Activated naive CD8-positive, alpha-beta T cell treated with anti-CD3 and anti-CD28 coated beads, Interleukin-2, amount 10 ng/mL, durations not matched to agents 7 days and 5 days (primary cell): ENCODE measurements around the gene TM6SF1. TPM values are rescaled to one million over a fixed set of nuclear protein-coding genes. Genes with fewer than 3 reads are reported as not detected.
"Not testable (repeated sequence)": the region's sequence is repeated elsewhere in the genome, so short reads cannot be mapped to it uniquely, and the experiment has no call there.

ENCODE experiments used
- ATAC-seq: fragments of 150-1000 bp; cut with Tn5 transposase; one replicate; pipeline ENCODE4 v1.10.0; 2021; ENCODE audit warnings: low read depth, moderate library complexity
- POLR2A ChIA-PET: fragments of 350-600 bp; sonication (Branson Sonifier 250); formaldehyde crosslinking; loops from one replicate; lab custom pipeline; 2021; ENCODE audit warnings: antibody characterized with exemption; lab: Charles Lee
- DNase-seq: peaks from one replicate; pipeline ENCODE4 v3.0.0; 2021
- H3K27ac Mint-ChIP-seq: one replicate; pipeline ENCODE4 v1.8.0; 2022; ENCODE audit warnings: mild to moderate bottlenecking, mixed read lengths
- H3K27me3 Mint-ChIP-seq: one replicate; pipeline ENCODE4 v1.8.0; 2022; ENCODE audit warnings: mild to moderate bottlenecking, moderate library complexity, mixed read lengths
- H3K36me3 Mint-ChIP-seq: one replicate; pipeline ENCODE4 v1.8.0; 2021; ENCODE audit warnings: mild to moderate bottlenecking, mixed read lengths
- H3K4me1 Mint-ChIP-seq: one replicate; pipeline ENCODE4 v1.8.0; 2021; ENCODE audit warnings: mixed read lengths
- H3K4me3 Mint-ChIP-seq: one replicate; pipeline ENCODE4 v1.8.0; 2022; ENCODE audit warnings: mild to moderate bottlenecking, moderate library complexity, mixed read lengths
- H3K9me3 Mint-ChIP-seq: one replicate; pipeline ENCODE4 v1.8.0; 2021; ENCODE audit warnings: mixed read lengths
- total RNA-seq, 2 experiments: library from RNA; stranded (reverse); gene quantifications; one replicate each; pipeline ENCODE4 v1.2.3, GENCODE V29; 2021

Gene TM6SF1
- total RNA-seq, 2 experiments from 2014 or later = 14.3 to 16.3 TPM

DNA sequence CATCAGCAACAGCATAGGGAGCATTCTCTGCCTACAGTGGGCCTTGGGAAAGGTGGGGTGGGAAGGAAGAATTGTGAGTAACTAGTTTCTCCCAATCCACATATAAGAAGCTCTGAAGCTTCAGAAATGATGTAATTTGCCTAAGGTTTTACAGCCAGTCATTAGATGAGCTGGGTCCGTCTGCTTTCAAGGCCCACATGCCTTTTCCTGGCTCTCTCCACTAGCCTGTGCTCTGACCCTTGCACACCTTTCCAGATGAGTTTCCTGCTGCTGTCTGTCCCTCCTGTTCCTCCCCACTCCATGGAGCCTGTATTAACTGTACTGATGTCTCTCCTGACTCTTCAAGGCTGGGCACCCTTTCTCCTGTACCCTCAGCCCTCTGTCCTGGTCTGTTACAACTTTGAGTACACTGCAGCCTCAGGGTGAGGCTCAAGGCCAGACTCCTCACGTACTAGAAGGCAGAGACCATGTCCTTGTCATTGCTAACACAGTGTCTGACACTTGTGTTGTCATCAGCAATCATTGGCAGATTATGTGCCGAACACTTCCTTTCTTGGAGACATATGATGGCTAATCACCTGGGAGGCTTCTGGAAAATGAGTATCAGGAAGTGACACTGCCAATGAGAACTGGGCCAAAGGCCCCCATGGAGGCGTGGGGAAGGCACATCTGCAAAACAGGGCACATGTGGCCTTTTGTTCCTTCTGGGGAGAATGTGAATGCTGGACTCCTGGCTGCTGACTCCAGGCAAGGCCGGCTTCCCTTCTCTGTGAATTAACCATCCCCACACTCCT lies 6.6 kb downstream of the TM6SF1 start:
- Mint-ChIP-seq H3K27me3 (no peaks in the 10 kb centered on the region), H3K4me3 (no peak overlapping the region), H3K36me3 (peaks cover 42% of the 10 kb centered on the region), H3K27ac (no peak overlapping the region), H3K4me1 (peaks cover 26% of the 10 kb centered on the region), H3K9me3 (peaks cover 3% of the 10 kb centered on the region)
- no peak for DNase-seq
- POLR2A ChIA-PET = interaction anchor here (0.7 kb wide), 1 partner anchor 25 kb away, joined by 3 read pairs; no protein-coding TSS in a partner anchor
- no peak for ATAC-seq

DNA sequence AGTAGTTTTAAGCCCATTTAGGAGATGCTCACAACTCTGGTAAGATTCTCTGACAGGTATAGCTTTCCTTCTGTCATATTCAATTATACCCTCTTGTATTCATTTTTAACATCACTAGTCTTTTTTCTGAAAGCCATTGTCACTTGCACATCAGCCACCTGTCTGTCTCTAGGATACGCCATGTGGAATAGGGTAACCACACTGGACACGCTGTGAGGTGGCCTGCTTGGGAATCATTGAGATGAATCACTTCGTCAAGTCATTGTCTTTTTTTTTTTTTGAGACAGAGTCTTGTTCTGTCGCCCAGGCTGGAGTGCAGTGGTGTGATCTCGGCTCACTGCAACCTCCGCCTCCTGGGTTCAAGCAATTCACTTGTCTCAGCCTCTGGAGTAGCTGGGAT lies 7.4 kb downstream of the TM6SF1 start:
- Mint-ChIP-seq H3K9me3 (peaks cover 3% of the 10 kb centered on the region), H3K27ac (no peak overlapping the region), H3K36me3 (peaks cover 45% of the 10 kb centered on the region), H3K4me1 (peaks cover 18% of the 10 kb centered on the region), H3K27me3 (no peaks in the 10 kb centered on the region), H3K4me3 (no peak overlapping the region)
- no peak for DNase-seq
- POLR2A ChIA-PET = interaction anchor here (0.7 kb wide), 1 partner anchor 24 kb away, joined by 3 read pairs; no protein-coding TSS in a partner anchor
- ATAC-seq = no peak

GRCh38 chr15:83115410-83115809 lies 8.0 kb downstream of the TM6SF1 start:
- ATAC-seq = no peak
- POLR2A ChIA-PET = no interaction called here
- H3K4me3 Mint-ChIP-seq = no peak overlapping the region

DNA sequence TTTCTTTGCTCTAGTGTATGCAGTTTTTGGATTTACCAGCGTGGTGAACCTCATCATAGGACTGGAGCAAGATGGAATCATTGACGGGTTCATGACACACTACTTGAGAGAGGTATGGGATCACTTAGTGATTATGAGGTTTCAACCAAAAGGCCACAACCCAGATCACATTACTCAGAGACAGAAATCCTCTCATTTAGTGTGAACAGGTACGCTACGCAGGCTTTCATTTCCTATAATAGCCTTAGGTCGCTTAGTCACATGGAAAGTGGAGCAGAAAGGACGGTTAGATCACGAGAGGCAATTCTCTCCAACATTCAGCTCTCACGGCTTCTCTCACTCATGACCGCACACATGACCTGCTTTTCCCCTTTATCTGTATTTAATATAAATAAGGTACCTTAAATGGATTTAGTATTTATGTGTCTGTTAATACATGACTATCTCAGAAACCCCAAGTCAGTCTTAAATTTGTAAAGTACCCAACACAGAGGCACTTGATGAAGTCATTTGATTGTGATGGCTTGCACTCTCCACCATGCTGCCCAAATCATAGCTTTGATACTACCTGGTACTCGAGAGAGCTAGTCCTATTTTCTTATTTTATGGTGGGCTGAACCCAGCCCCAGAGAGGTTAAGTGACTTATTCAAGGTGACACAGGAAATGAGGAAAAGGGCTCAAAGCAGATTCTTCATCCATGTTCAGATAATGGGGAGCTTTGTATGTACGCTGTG lies 8.6 kb downstream of the TM6SF1 start:
- no peak for ATAC-seq
- no peak overlapping the region for H3K27ac Mint-ChIP-seq
- no peak overlapping the region for H3K4me3 Mint-ChIP-seq
- H3K9me3 Mint-ChIP-seq = peaks cover 3% of the 10 kb centered on the region
- POLR2A ChIA-PET = no interaction called here
- peaks cover 43% of the 10 kb centered on the region for H3K36me3 Mint-ChIP-seq
- H3K4me1 Mint-ChIP-seq = peaks cover 12% of the 10 kb centered on the region
- H3K27me3 Mint-ChIP-seq = no peaks in the 10 kb centered on the region
- DNase-seq = no peak

More at GRCh38 chr15:83115410-83115809, 8.0 kb downstream of the TM6SF1 start:
- Mint-ChIP-seq H3K9me3 (peaks cover 3% of the 10 kb centered on the region), H3K4me1 (peaks cover 13% of the 10 kb centered on the region), H3K27ac (no peak overlapping the region), H3K27me3 (no peaks in the 10 kb centered on the region), H3K36me3 (peaks cover 44% of the 10 kb centered on the region)
- no peak for DNase-seq

DNA sequence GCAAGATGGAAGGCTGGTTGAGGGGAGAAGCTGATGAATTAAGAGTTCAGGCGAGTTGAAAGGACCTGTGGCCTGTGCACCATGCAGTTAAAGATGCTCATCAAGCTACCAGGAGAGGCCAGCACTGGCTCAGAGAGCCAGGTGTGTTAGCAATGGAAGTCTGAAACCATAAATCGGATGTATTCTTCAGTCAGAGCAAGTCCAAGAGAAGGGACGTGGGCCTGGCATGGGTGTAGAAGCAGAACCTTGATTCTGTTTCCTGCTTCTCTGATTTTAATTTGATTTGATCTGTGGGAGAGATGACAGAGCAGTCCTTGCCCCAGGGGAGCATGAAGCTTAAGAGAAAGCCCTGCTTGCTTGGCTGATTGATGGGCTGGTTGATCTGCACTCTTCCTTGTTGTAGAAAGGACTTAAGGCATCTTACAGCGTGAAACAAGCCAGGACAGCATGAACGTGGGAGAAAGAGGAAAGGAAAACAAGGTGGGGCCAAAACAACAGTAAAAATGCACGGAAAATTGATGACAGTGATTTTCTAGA lies 10.9 kb downstream of the TM6SF1 start:
- Mint-ChIP-seq H3K36me3 (peaks cover 44% of the 10 kb centered on the region), H3K9me3 (no peaks in the 10 kb centered on the region), H3K27me3 (no peaks in the 10 kb centered on the region), H3K4me1 (no peaks in the 10 kb centered on the region), H3K4me3 (no peak overlapping the region), H3K27ac (no peak overlapping the region)
- ATAC-seq (no peak), DNase-seq (no peak)
- POLR2A ChIA-PET = no interaction called here

DNA sequence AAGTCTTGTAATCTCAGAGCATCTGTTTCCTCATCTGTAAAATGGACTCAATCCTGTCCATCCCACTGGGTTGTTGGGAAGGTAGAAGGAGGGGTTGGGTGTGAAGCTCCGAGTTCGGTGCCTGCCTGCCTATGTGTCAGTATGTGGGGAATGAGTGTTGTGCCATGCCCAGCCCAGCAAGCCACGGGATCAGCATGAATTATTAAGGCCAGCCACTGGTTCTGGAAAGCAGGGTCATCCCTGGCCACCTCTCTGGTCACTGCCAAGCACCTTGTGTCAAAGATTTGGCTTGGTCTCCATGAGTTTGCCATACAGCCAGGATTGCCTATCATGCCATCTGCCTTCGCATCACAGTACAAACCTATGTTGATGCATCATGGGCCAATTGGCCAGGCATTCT lies 11.5 kb downstream of the TM6SF1 start:
- Mint-ChIP-seq H3K27me3 (no peaks in the 10 kb centered on the region), H3K27ac (no peak overlapping the region), H3K9me3 (no peaks in the 10 kb centered on the region), H3K4me3 (no peak overlapping the region), H3K36me3 (peaks cover 42% of the 10 kb centered on the region), H3K4me1 (no peaks in the 10 kb centered on the region)
- POLR2A ChIA-PET = no interaction called here
- no peak for ATAC-seq
- DNase-seq = no peak

- Mint-ChIP-seq H3K4me1 (no peaks in the 10 kb centered on the region), H3K36me3 (peaks cover 37% of the 10 kb centered on the region), H3K4me3 (no peak overlapping the region), H3K9me3 (no peaks in the 10 kb centered on the region), H3K27me3 (no peaks in the 10 kb centered on the region), H3K27ac (no peak overlapping the region)
- DNase-seq = no peak
- POLR2A ChIA-PET = no interaction called here
- ATAC-seq = no peak
Observed at GRCh38 chr15:83119968-83120581, 12.6 kb downstream of the TM6SF1 start.

DNA sequence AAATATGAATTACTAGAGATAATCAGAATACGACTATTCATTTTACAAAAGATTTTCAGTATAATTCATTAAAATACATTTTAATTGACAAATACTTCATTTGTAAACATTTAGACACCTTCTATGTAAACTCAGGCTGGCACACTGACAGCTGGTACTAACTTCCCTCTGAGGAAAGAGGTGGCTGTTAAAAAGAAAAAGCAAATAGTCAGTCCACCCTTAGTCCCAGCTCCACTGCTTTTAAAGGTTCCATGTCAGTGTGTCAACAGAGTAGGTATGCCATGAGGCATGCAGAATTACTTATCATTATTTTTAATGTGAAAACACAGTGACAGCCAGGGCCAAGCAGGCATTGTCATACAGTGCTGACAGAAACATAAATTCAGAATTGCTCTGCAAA lies 16.1 kb downstream of the TM6SF1 start:
- Mint-ChIP-seq H3K27me3 (no peaks in the 10 kb centered on the region), H3K9me3 (no peaks in the 10 kb centered on the region), H3K36me3 (peaks cover 40% of the 10 kb centered on the region), H3K4me1 (peaks cover 8% of the 10 kb centered on the region), H3K27ac (no peak overlapping the region), H3K4me3 (no peak overlapping the region)
- DNase-seq (no peak), ATAC-seq (no peak)
- POLR2A ChIA-PET = no interaction called here

- Mint-ChIP-seq H3K27me3 (no peaks in the 10 kb centered on the region), H3K36me3 (peaks cover 30% of the 10 kb centered on the region), H3K4me3 (no peak overlapping the region), H3K9me3 (no peaks in the 10 kb centered on the region), H3K4me1 (peaks cover 8% of the 10 kb centered on the region), H3K27ac (no peak overlapping the region)
- POLR2A ChIA-PET = interaction anchor here (1.3 kb wide), 1 partner anchor 19 kb away, joined by 4 read pairs; no protein-coding TSS in a partner anchor
- no peak for DNase-seq
- no peak for ATAC-seq
Observed at GRCh38 chr15:83127547-83128150, 20.2 kb downstream of the TM6SF1 start.

DNA sequence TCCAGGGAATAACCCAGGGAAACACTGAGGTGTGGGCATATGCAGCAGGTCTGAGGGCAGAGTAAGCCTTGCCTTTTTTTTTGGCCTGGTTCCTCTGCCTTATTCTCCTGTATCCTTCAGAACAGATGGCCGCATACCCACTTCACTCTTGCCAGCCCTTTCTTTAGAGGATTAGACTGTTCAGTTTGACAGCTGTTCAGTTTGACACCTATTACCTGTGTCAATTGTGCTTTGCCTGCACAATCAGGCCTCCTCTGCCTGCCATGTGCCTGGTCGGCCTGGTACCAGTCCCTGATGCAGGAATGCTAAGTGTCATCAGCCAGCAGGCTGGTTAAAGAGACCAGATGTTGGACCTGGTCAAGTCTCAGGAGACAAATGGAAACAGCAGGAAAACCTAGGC lies 22.3 kb downstream of the TM6SF1 start:
- H3K4me3 Mint-ChIP-seq = no peak overlapping the region
- H3K36me3 Mint-ChIP-seq = peaks cover 23% of the 10 kb centered on the region
- DNase-seq = no peak
- no peaks in the 10 kb centered on the region for H3K27me3 Mint-ChIP-seq
- no peak for ATAC-seq
- no peak overlapping the region for H3K27ac Mint-ChIP-seq
- POLR2A ChIA-PET = no interaction called here
- H3K9me3 Mint-ChIP-seq = no peaks in the 10 kb centered on the region
- peaks cover 8% of the 10 kb centered on the region for H3K4me1 Mint-ChIP-seq

GRCh38 chr15:83132861-83133523 lies 25.5 kb downstream of the TM6SF1 start:
- DNase-seq = no peak
- peaks cover 16% of the 10 kb centered on the region for H3K36me3 Mint-ChIP-seq
- POLR2A ChIA-PET = no interaction called here
- H3K4me3 Mint-ChIP-seq = no peak overlapping the region
- no peak for ATAC-seq
- no peaks in the 10 kb centered on the region for H3K9me3 Mint-ChIP-seq
- no peak overlapping the region for H3K27ac Mint-ChIP-seq
- no peaks in the 10 kb centered on the region for H3K27me3 Mint-ChIP-seq
- no peaks in the 10 kb centered on the region for H3K4me1 Mint-ChIP-seq

GRCh38 chr15:83142151-83142550 lies 34.7 kb downstream of the TM6SF1 start:
- H3K4me1 Mint-ChIP-seq, ATAC-seq, DNase-seq, H3K27ac Mint-ChIP-seq, H3K27me3 Mint-ChIP-seq, H3K4me3 Mint-ChIP-seq, H3K9me3 Mint-ChIP-seq: not testable (repeated sequence)
- H3K36me3 Mint-ChIP-seq = peaks cover 22% of the 10 kb centered on the region
- POLR2A ChIA-PET = interaction anchor here (1.4 kb wide), 1 partner anchor 34 kb away, joined by 3 read pairs; no protein-coding TSS in a partner anchor
